Measurements from ENCODE around the gene IGFLR1. TPM values are rescaled to one million over a fixed set of nuclear protein-coding genes. Genes with fewer than 3 reads are reported as not detected.

The IGFLR1 gene
- total and polyA plus RNA-seq, 9 of the 15 experiments (the other 6 are each of a cell fraction or from before 2014, with no cell fraction given), result 1.0 to 14.3 (median 4.6) TPM

DNA sequence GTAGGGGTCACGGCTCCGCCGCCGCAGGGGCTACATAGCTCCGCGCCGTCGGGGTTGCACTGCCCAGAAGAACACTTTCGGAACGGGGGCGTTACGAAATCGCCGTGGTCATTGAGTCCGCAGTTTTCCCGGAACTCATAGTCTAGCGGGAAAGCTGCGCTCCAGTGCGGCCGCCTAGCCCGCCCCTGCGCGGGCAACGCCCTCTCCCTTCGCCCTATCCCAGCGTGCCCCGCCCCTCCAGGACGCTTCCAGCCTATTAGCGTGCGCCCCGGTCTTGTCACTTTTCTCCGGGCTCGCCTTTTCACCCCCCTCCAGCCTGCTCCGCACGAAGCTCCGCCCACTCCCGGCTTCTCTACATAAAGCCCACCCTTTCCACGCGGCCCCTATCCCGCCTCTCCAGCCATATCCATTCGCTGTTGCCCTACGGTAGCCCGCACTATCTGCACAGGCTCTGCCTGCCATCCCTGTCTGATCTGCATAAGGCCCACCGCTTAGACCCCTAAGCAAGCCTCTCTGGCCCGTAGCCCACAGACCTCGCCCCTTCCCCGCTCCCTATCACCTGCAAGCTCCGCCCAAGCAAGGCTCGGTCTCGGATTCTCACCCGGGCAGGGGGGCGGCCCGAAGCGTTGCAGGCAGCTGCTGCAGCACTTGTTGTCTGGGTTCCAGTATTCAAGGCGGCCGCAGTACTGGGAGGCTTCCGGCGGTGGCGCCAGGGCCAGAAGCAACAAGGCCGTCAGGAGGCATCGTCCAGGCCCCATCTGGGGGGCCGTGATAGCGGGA is 1.6 kb downstream of the IGFLR1 start (continued):
- TF ChIP-seq ZNF395 (CRISPR knock-in tag; IDR thresholded peaks at IDR 0.05) (no peak), HDAC2 (IDR thresholded peaks at IDR 0.05) (peak; percentile 70), HDGF (IDR thresholded peaks at IDR 0.05) (peak; percentile 88), RBM39 (optimal IDR thresholded peaks at IDR 0.05; ENCODE audit: low read depth, low read length) (peak; percentile 67), CHD4 (IDR thresholded peaks at IDR 0.05; ENCODE audit: insufficient read depth, insufficient replicate concordance, low read depth, low read length, poor library complexity, severe bottlenecking) (no peak), NFE2 (IDR thresholded peaks at IDR 0.05; ENCODE audit: low read depth) (0 out of 2 replicates have a peak, but pooled peaks have one; percentile 6), ZNF174 (CRISPR knock-in tag; IDR thresholded peaks at IDR 0.05) (no peak), ESRRA (IDR thresholded peaks at IDR 0.05; ENCODE audit: borderline replicate concordance, low read depth) (peak; percentile 50; the same call in 1 of the 2 replicates), NFATC3 (IDR thresholded peaks at IDR 0.05) (no peak), CBX8 (IDR thresholded peaks at IDR 0.05; ENCODE audit: borderline replicate concordance, extremely low read depth, low read depth, low read length, poor library complexity, severe bottlenecking) (no peak), SIN3A (IDR thresholded peaks at IDR 0.05; ENCODE audit: borderline replicate concordance in 2 of 2, control insufficient read depth in 1 of 2, low read depth in 2 of 2, low read length in 2 of 2) (peak; percentile 48 to 53; a peak in 2 of 4 replicates), TRIM28 (IDR thresholded peaks at IDR 0.05) (no peak), ID3 (CRISPR knock-in tag; IDR thresholded peaks at IDR 0.05) (no peak), ID3 (tag; IDR thresholded peaks at IDR 0.05) (0 out of 2 replicates have a peak, but pooled peaks have one; percentile 20), LARP7 (IDR thresholded peaks at IDR 0.05) (0 out of 2 replicates have a peak, but pooled peaks have one; percentile 35), ARHGAP35 (IDR thresholded peaks at IDR 0.05; ENCODE audit: partially characterized antibody) (no peak), PHF20 (IDR thresholded peaks at IDR 0.05; ENCODE audit: partially characterized antibody) (peak; percentile 30), CCNT2 (IDR thresholded peaks at IDR 0.05; ENCODE audit: borderline replicate concordance, extremely low read depth, insufficient read length, low read depth, low read length) (peak; percentile 41)
- TF ChIP-seq, protein P1, sequence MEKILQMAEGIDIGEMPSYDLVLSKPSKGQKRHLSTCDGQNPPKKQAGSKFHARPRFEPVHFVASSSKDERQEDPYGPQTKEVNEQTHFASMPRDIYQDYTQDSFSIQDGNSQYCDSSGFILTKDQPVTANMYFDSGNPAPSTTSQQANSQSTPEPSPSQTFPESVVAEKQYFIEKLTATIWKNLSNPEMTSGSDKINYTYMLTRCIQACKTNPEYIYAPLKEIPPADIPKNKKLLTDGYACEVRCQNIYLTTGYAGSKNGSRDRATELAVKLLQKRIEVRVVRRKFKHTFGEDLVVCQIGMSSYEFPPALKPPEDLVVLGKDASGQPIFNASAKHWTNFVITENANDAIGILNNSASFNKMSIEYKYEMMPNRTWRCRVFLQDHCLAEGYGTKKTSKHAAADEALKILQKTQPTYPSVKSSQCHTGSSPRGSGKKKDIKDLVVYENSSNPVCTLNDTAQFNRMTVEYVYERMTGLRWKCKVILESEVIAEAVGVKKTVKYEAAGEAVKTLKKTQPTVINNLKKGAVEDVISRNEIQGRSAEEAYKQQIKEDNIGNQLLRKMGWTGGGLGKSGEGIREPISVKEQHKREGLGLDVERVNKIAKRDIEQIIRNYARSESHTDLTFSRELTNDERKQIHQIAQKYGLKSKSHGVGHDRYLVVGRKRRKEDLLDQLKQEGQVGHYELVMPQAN (IDR thresholded peaks at IDR 0.05; ENCODE audit: borderline replicate concordance), result peak; percentile 76; the same call in 1 of the 2 replicates
